ENCODE measurements around the gene CTIF.

DNA sequence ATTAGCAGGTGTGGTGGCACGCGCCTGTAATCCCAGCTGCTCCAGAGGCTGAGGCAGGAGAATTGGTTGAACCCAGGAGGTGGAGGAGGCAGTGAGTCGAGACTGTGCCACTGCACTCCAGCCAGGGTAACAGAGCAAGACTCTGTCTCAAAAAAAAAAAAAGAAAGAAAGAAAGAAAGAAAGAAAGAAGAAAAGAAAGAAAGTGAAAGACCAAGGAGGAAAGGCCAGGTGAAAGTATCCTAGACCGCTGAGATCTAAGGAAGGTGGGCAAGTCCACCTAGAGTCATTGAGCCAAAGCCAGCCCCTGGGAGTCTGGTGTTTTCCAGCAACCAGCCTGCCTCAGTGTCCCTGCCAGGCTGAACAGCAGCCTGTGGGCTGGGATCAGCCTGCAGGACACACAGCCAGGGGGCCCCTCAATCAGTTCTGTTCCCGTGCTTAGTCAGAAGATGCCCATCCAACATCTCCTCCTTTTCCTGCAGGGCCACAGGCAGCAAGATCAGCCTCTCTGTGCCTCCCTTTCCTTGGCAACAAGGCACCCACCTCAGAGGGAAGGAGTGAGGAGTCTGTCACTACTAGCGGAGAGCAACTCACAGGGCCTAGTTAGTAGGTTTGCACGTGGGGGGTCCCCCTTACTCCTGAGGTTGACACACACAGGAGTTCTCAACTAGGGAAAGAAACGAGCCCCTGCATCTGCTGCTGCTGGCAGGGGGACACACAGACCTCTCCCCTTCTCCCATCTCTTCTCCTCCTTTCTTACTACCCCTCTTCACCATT is 347.9 kb downstream of the CTIF start:
- TF ChIP-seq EZH2phosphoT487 (IDR thresholded peaks at IDR 0.05; ENCODE audit: borderline replicate concordance, low read length) = no peak
- no peak for TF ChIP-seq EZH2 (IDR thresholded peaks at IDR 0.05; ENCODE audit: low read length, unreplicated experiment)
